ENCODE measurements around the gene ABCG1. TPM values are rescaled to one million over a fixed set of nuclear protein-coding genes. Genes with fewer than 3 reads are reported as not detected.

Gene ABCG1
- polyA plus RNA-seq, 1 donor from 2014 or later = 14.2 TPM

GRCh38 chr21:42321845-42322244 lies 102.9 kb downstream of the ABCG1 start:
- Histone ChIP-seq H3K9me2 (ENCODE audit: insufficient read depth, low read length) (no peaks in the 10 kb centered on the region), H3K4me2 (ENCODE audit: low read length) (no peak overlapping the region), H4K20me1 (ENCODE audit: insufficient read depth) (no peaks in the 10 kb centered on the region), H3K9me3 (ENCODE audit: low read length) (no peaks in the 10 kb centered on the region), H3K79me2 (replicated peaks; ENCODE audit: insufficient read depth, low read length) (no peaks in the 10 kb centered on the region), H2AFZ (ENCODE audit: low read depth, low read length) (no peak overlapping the region), H3K27ac (ENCODE audit: low read length) (no peak overlapping the region), H3K9ac (ENCODE audit: low read length) (no peak overlapping the region), H3K27me3 (ENCODE audit: insufficient read depth, low read depth, low read length) (no peaks in the 10 kb centered on the region), H3F3A (ENCODE audit: insufficient read depth, low read length, poor library complexity, severe bottlenecking) (no peaks in the 10 kb centered on the region), H3K4me3 (ENCODE audit: low read length) (no peak overlapping the region), H3K36me3 (ENCODE audit: insufficient read depth, low read length) (no peaks in the 10 kb centered on the region)
- TF ChIP-seq TAF1 (IDR thresholded peaks at IDR 0.05; ENCODE audit: low read depth) = no peak
- no peak for TF ChIP-seq POLR2AphosphoS5 (IDR thresholded peaks at IDR 0.05)
- TF ChIP-seq REST (IDR thresholded peaks at IDR 0.05; ENCODE audit: borderline replicate concordance) = no peak
- no peak for TF ChIP-seq CTCF (IDR thresholded peaks at IDR 0.05; ENCODE audit: poor library complexity, severe bottlenecking)
- no peak for TF ChIP-seq EZH2 (IDR thresholded peaks at IDR 0.05; ENCODE audit: borderline replicate concordance, insufficient read depth, low read length, poor library complexity, severe bottlenecking)
- TF ChIP-seq EP300 (conservative IDR thresholded peaks at IDR 0.05; ENCODE audit: poor library complexity, severe bottlenecking) = no peak
- no peak for TF ChIP-seq MXI1 (conservative IDR thresholded peaks at IDR 0.05; ENCODE audit: poor library complexity, severe bottlenecking)
- no peak for TF ChIP-seq RAD21 (conservative IDR thresholded peaks at IDR 0.05)
- TF ChIP-seq SMC3 (conservative IDR thresholded peaks at IDR 0.05; ENCODE audit: poor library complexity) = no peak

GRCh38 chr21:42324896-42325295 lies 106.0 kb downstream of the ABCG1 start:
- H3K27me3 ChIP-seq (ENCODE audit: insufficient read depth, low read depth, low read length) = no peaks in the 10 kb centered on the region
- no peak overlapping the region for H2AFZ ChIP-seq (ENCODE audit: low read depth, low read length)
- no peak overlapping the region for H3K4me3 ChIP-seq (ENCODE audit: low read length)
- no peaks in the 10 kb centered on the region for H3K9me2 ChIP-seq (ENCODE audit: insufficient read depth, low read length)
- no peak overlapping the region for H3K27ac ChIP-seq (ENCODE audit: low read length)
- TF ChIP-seq MXI1 (conservative IDR thresholded peaks at IDR 0.05; ENCODE audit: poor library complexity, severe bottlenecking) = no peak
- no peak for TF ChIP-seq EZH2 (IDR thresholded peaks at IDR 0.05; ENCODE audit: borderline replicate concordance, insufficient read depth, low read length, poor library complexity, severe bottlenecking)
- no peak for TF ChIP-seq RAD21 (conservative IDR thresholded peaks at IDR 0.05)
- no peak for TF ChIP-seq SMC3 (conservative IDR thresholded peaks at IDR 0.05; ENCODE audit: poor library complexity)
- no peak for TF ChIP-seq CTCF (IDR thresholded peaks at IDR 0.05; ENCODE audit: poor library complexity, severe bottlenecking)
- TF ChIP-seq POLR2AphosphoS5 (IDR thresholded peaks at IDR 0.05) = no peak
- no peak for TF ChIP-seq EP300 (conservative IDR thresholded peaks at IDR 0.05; ENCODE audit: poor library complexity, severe bottlenecking)
- TF ChIP-seq REST (IDR thresholded peaks at IDR 0.05; ENCODE audit: borderline replicate concordance) = no peak
- no peak for TF ChIP-seq TAF1 (IDR thresholded peaks at IDR 0.05; ENCODE audit: low read depth)
- no peaks in the 10 kb centered on the region for H4K20me1 ChIP-seq (ENCODE audit: insufficient read depth)
- no peaks in the 10 kb centered on the region for H3K36me3 ChIP-seq (ENCODE audit: insufficient read depth, low read length)
- no peaks in the 10 kb centered on the region for H3K9me3 ChIP-seq (ENCODE audit: low read length)
- H3K4me2 ChIP-seq (ENCODE audit: low read length) = no peak overlapping the region
- H3F3A ChIP-seq (ENCODE audit: insufficient read depth, low read length, poor library complexity, severe bottlenecking) = no peaks in the 10 kb centered on the region
- no peak overlapping the region for H3K9ac ChIP-seq (ENCODE audit: low read length)
- H3K79me2 ChIP-seq (replicated peaks; ENCODE audit: insufficient read depth, low read length) = no peaks in the 10 kb centered on the region
